K562 (cell line): ENCODE data around the gene SPATS2L. TPM values are rescaled to one million over a fixed set of nuclear protein-coding genes. Genes with fewer than 3 reads are reported as not detected.
A peak's percentile ranks its signal among the peaks of the same experiment; 100 is the strongest.

ENCODE experiments used
- MAFF ChIP-seq: IDR thresholded peaks from 2 replicates; pipeline ENCODE4 v1.6.1; 2012; ENCODE audit warnings: low read length, improper control_type of control experiment
- MNT ChIP-seq, 2 experiments: fragments of 450-650 bp; conservative IDR thresholded peaks; 2 replicates each; pipeline ENCODE4 v1.6.1; 2017; ENCODE audit warnings: mild to moderate bottlenecking in 2 of 2, moderate library complexity in 2 of 2
- RAD21 ChIP-seq, 2 experiments: fragments of 250-450 bp in 1 of 2; fragments of 450-650 bp in 1 of 2; sonication (Bioruptor Pico) in 1 of 2; formaldehyde crosslinking in 1 of 2; IDR thresholded peaks in 1 of 2; conservative IDR thresholded peaks in 1 of 2; 2 replicates each; pipeline versions ENCODE4 v1.4.0 to v1.8.0; 2020 to 2022; ENCODE audit warnings: mild to moderate bottlenecking in 2 of 2, moderate library complexity in 1 of 2
- STAG1 ChIP-seq: sonication (generic); formaldehyde crosslinking; IDR thresholded peaks from 2 replicates; pipeline ENCODE4 v1.5.0; 2020; ENCODE audit warnings: missing genetic modification reagents, borderline replicate concordance
- TAF9B ChIP-seq: fragments of 450-650 bp; IDR thresholded peaks from 2 replicates; pipeline ENCODE4 v1.6.1; 2018; ENCODE audit warnings: mild to moderate bottlenecking; ENCODE audit not compliant: partially characterized antibody
- ZNF644 ChIP-seq: fragments of 200-800 bp; sonication (Bioruptor generic); IDR thresholded peaks from 2 replicates; pipeline ENCODE4 v1.6.1; 2016; ENCODE audit warnings: low read depth, missing genetic modification characterization, missing compliant biosample characterization
- polyA plus RNA-seq, 8 experiments: library from polyadenylated mRNA; depleted of rRNA in 4 of 8; stranded (reverse) in 5 of 8; unstranded in 3 of 8; fragments of >200 nt; fragmentation: Nextera tagmentation in 2 of 8; fragmentation: Illumina TruSeq in 1 of 8; extraction: Ambion mirVana in 2 of 8; extraction: Trizol in 1 of 8; gene quantifications; 2 replicates each; pipeline versions ENCODE4 v1.2.1 to v1.2.3, GENCODE V29; 2011 to 2014; ENCODE audit warnings: inconsistent platforms in 1 of 8, missing spikeins in 1 of 8
- total RNA-seq, 7 experiments: library from RNA; depleted of rRNA in 6 of 7; stranded (reverse); fragments of >200 nt in 6 of 7; fragmentation: Illumina TruSeq in 2 of 7; extraction: Trizol in 2 of 7; gene quantifications; 2 replicates each; pipeline versions ENCODE4 v1.2.1 to v1.2.3, GENCODE V29; 2011 to 2021; ENCODE audit warnings: low replicate concordance in 1 of 7
- TF ChIP-seq, protein P1 (sequence below): fragments of 250-450 bp; sonication (Bioruptor Pico); IDR thresholded peaks from 2 replicates; pipeline ENCODE4 v1.5.0; 2021; ENCODE audit warnings: mild to moderate bottlenecking, borderline replicate concordance
- TF ChIP-seq, protein P2 (sequence below), 2 experiments: fragments of 450-650 bp; formaldehyde crosslinking in 1 of 2; IDR thresholded peaks; 2 replicates each; pipeline versions ENCODE4 v1.4.0 to v1.6.1; 2014 to 2020; ENCODE audit warnings: mild to moderate bottlenecking in 2 of 2, borderline replicate concordance in 1 of 2, low read depth in 1 of 2
- TF ChIP-seq, protein P3 (sequence below): fragments of 250-450 bp; sonication (Bioruptor Pico); IDR thresholded peaks from 2 replicates; pipeline ENCODE4 v1.5.0; 2021; ENCODE audit warnings: mild to moderate bottlenecking, moderate library complexity

SPATS2L gene
- total and polyA plus RNA-seq, 9 of the 15 experiments (the other 6 are each of a cell fraction or from before 2014, with no cell fraction given), result 11.3 to 41.5 (median 24.9) TPM

DNA sequence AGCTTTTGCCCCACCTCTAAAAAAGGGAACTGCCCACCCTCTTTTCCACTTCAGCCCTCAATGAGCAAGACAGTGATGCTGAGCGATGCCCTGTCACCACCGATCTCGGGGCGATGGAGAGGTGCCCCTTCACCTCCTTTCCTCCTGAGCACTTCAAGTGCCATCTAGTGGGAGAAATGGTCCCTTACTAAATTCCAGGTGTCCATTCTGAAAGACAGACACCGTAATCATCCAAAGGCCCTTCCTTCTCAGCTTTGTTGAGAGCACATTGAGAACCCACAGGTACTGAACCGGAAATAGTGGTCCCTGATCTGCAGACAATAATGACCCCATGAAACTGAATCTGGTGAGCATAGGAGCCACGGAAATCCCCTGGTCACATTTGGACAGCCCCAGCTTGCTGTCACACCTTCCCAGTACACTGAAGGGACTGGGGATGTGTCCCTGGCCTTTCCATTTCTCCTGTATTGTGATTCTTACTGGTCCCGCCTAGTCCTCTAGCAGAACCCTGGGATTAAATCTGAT, 164.9 kb downstream of the SPATS2L start (continued):
- TF ChIP-seq ZNF644 (no peak), MNT (conservative IDR thresholded peaks at IDR 0.05) (no peak), RAD21 (CRISPR knock-in tag; conservative IDR thresholded peaks at IDR 0.05 in 1 of 2, IDR thresholded peaks at IDR 0.05 in 1 of 2) (peak; percentile 68 to 75), TAF9B (no peak), MAFF (no peak), STAG1 (CRISPR knock-in tag) (peak; percentile 32; the same call in 1 of the 2 replicates)
- TF ChIP-seq, protein P1, sequence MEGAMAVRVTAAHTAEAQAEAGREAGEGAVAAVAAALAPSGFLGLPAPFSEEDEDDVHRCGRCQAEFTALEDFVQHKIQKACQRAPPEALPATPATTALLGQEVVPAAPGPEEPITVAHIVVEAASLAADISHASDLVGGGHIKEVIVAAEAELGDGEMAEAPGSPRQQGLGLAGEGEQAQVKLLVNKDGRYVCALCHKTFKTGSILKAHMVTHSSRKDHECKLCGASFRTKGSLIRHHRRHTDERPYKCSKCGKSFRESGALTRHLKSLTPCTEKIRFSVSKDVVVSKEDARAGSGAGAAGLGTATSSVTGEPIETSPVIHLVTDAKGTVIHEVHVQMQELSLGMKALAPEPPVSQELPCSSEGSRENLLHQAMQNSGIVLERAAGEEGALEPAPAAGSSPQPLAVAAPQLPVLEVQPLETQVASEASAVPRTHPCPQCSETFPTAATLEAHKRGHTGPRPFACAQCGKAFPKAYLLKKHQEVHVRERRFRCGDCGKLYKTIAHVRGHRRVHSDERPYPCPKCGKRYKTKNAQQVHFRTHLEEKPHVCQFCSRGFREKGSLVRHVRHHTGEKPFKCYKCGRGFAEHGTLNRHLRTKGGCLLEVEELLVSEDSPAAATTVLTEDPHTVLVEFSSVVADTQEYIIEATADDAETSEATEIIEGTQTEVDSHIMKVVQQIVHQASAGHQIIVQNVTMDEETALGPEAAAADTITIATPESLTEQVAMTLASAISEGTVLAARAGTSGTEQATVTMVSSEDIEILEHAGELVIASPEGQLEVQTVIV (CRISPR knock-in tag), result no peak
- TF ChIP-seq, protein P2, sequence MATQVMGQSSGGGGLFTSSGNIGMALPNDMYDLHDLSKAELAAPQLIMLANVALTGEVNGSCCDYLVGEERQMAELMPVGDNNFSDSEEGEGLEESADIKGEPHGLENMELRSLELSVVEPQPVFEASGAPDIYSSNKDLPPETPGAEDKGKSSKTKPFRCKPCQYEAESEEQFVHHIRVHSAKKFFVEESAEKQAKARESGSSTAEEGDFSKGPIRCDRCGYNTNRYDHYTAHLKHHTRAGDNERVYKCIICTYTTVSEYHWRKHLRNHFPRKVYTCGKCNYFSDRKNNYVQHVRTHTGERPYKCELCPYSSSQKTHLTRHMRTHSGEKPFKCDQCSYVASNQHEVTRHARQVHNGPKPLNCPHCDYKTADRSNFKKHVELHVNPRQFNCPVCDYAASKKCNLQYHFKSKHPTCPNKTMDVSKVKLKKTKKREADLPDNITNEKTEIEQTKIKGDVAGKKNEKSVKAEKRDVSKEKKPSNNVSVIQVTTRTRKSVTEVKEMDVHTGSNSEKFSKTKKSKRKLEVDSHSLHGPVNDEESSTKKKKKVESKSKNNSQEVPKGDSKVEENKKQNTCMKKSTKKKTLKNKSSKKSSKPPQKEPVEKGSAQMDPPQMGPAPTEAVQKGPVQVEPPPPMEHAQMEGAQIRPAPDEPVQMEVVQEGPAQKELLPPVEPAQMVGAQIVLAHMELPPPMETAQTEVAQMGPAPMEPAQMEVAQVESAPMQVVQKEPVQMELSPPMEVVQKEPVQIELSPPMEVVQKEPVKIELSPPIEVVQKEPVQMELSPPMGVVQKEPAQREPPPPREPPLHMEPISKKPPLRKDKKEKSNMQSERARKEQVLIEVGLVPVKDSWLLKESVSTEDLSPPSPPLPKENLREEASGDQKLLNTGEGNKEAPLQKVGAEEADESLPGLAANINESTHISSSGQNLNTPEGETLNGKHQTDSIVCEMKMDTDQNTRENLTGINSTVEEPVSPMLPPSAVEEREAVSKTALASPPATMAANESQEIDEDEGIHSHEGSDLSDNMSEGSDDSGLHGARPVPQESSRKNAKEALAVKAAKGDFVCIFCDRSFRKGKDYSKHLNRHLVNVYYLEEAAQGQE (IDR thresholded peaks at IDR 0.05; ENCODE audit: borderline replicate concordance), result peak; percentile 62; the same call in 1 of the 2 replicates
- TF ChIP-seq, protein P2 (CRISPR knock-in tag; IDR thresholded peaks at IDR 0.05; ENCODE audit: low read depth), result no peak
- TF ChIP-seq, protein P3, sequence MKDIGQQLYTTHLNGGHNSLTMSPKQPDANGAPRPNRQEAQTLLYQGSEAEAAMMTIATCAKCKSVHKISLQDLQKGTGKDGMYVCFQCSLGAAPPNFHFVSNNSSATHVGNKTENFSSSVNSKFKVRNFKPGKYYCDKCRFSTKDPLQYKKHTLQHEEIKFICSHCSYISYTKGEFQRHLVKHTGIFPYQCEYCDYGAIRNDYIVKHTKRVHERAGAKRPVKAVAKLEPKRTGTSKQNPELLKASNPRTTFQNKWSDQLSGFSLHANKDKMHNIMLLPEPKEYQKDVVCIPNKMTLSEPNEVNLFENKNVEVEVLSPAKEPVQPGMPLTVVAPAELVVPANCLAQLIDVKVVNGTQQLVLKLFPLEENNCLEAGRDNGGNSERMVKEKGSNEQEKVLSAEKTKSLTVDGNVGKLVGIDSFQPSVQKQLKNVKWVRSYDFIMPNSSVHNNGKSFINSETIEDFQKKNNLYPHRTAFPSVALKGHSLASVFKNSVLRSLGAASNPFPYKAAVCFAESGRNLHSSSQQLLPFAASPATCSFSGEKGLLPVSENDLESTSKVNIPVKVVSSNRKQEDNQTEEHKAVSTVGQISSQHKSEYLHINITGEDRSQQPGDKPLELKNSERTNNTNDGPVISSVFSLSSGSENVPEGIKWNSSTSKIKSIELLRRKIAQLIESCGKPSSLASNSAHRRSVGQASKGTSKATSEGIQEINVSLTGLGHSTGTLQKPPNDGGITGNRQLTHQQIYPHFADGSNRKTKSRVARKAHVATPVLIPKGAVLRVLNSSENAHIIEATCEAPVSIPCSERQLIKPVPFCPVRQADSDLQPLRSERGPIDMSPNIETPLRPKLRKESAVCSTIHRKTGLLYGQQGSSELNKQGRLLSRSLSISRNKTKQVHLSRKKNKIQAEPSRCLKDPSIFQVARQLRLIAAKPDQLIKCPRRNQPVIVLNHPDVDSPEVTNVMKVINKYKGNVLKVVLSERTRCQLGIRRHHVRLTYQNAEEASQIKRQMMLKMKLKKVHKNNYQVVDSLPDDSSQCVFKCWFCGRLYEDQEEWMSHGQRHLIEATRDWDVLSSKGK (CRISPR knock-in tag), result no peak
